Peyer's patch (tissue), 4 donors: ENCODE measurements around the gene PRICKLE2.

Experiments
- CTCF ChIP-seq, 6 experiments: fragments of 450-650 bp in 4 of 6; fragments of 200-600 bp in 2 of 6; sonication (generic) in 1 of 6; IDR thresholded peaks; one replicate each; pipeline ENCODE4 v1.5.1; 2017 to 2019; ENCODE audit warnings: antibody characterized with exemption in 6 of 6, mild to moderate bottlenecking in 3 of 6, moderate library complexity in 1 of 6
- POLR2A ChIP-seq, 2 donors: fragments of 450-650 bp; IDR thresholded peaks; one replicate each; pipeline ENCODE4 v1.5.1; 2017; ENCODE audit warnings: antibody characterized with exemption in 2 of 2, mild to moderate bottlenecking in 2 of 2, moderate library complexity in 2 of 2

GRCh38 chr3:64108231-64108630 is 117.0 kb downstream of the PRICKLE2 start:
- TF ChIP-seq CTCF (IDR thresholded peaks at IDR 0.05) (no peak), POLR2A (IDR thresholded peaks at IDR 0.05) (no peak)
